HTERT RPE-1 (cell line): ENCODE results near the gene CLEC11A.

Experiments
- in situ Hi-C: fragments of 300-500 bp; cut with MboI; formaldehyde crosslinking; loops from 4 replicates; pipeline ENCODE4 v1.14.3; 2020; ENCODE audit warnings: low sequenced_read_pairs

Gene CLEC11A

DNA sequence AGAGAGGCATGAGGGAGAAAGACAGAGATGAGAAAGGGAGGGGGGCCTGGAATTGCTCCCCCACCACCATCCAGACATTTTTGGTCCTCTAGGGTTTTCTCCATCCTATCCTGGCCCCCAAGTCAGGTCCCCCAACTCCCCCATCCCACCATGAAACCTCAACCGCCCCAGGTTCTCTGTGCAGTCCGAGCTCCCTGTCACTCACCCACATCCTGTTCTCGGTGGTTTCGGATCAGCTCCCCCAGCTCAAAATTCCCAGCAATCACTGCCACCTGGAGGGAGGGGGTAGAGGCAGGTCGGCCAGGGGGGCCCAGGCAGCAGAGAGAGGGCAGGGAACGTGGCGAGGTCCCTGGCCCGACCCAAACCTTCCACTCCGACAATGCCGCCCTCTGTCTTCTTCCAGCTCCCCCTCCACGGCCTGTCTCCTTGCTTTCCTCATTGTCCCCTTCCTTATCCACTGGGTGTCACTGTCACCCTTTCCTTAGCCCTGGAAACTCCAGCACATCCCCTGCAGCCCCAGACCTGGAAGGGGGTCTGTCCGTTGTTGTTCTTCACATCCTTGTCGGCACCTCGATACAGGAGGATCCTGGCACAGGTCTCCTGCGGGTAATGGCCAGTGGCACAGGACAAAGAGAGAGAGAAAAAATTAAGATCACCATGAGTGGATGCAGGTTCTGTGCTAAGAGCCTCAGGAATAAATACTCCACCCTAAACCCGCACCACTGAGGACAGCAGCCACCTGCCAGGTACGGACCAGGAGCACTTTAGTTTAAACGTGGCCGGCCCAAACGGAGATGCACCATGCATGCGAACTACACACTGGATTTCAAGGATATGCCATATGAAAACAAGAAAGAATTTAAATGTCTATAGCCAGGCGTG, 19.0 kb upstream of the CLEC11A start:
- in situ Hi-C loops = no loop called here

DNA sequence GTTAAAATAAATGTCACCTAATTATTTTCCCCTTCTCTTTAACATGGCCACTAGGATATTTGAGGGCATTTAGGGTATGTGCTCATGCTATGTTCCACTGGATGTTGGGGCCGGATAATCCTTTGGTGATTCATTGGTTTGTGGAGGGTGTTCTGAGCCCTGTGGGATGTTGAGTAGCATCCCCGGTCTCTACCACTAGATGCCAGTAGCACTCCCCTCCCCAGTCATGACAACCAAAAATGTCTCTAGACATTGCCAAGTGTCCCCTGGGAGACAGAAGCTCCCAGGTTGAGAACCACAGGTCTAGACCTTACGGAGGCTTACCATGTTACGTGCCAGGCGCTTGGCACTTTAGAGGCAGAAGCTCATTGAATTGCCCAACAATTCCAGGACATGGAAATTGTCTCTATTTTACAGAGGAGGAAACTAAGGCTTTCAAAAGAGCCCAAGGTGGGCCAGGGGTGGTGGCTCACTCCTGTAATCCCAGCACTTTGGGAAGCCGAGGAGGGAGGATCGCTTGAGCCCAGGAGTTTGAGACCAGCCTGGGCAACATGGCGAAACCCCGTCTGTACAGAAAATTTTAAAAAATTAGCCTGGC, 17.6 kb upstream of the CLEC11A start:
- in situ Hi-C loops = no loop called here

DNA sequence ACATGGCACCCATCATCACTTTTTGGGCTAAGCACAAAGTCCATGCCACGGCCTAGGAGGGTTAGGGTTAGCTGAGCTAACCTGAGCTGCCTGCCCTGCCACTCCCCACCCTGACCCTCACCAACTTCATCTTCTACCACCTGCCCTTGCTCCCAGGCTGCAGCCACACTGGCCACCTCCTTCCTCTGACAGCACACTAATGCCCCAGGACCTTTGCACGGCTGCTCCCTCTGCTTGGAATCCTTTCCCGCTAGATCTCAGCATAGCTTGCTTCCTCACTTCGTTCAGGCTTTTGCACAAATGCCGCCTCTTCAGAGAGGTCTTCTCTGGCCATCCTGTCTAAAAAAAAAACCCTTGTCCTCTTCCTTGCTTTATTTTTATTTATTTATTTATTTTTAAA, 16.8 kb upstream of the CLEC11A start:
- in situ Hi-C loops = no loop called here

DNA sequence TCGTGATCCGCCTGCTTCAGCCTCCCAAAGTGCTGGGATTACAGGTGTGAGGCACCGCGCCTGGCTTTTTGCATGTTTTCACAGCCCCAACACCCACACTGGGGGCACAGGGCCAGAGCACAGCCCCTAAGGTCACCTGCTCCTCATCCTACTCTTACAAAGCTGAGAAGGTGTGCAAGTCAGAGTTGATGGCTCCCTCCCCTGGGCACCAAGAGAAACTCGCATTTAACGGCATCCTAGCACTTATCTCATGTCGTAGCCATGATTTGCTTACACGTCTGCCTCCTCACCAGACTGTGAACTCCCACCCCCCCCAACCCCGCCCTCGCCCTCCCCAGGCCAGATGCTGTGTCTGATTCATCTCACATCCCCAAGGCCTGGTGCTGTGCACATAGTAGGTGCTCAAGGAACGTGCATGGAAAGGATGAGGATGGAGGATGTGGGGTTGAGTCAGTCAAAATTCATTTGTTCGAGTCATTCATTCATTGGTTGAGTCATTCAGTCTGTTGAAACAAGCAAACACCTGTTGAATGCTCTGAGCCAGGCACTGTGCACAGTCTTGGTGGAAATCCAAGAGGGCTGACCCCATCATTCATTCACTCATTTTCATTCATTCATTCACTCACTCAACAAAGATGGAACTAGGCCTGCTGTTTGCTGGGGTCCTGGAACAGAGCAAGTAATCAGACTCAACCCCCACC, 14.8 kb upstream of the CLEC11A start:
- in situ Hi-C loops = no loop called here

DNA sequence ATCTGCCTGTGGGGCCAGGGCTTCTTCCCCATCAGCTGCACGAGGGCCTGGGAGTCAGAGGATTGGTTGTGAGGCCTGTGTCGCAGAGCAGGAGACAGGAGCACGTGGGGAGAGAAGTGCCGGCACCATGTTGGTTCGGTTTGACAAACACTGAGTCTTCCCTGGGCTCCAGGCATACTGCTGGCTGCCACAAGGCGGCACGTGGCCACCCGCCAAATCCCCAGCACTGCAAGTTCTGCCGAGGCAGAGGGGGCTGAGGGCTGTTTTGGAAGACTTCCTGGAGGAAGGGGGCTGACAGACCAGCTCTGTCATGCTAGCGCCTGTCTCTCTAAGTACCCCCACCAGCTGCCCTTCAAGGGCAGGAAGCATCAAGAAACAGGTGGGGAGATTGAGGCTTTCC, 13.1 kb upstream of the CLEC11A start:
- in situ Hi-C loops = no loop called here

DNA sequence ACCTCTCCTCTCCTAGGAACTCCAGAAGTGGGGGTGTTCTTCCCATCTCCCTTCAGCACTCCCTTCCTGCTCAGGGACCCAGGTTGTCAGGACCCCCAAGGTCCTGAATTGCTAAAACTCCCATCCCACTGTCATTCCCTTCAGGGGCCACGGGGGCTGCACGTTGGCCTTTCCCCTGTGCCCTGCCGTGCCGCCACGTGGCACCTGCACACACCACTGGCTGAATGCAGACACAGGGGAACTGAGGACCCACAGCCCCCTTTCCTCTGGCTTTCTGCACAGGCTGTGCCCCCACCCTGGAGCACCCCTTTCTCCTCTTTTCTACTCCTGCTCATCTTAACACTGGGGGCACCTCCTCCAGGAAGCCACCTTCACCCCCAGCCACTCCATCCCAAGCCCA, 12.6 kb upstream of the CLEC11A start:
- in situ Hi-C loops = no loop called here

DNA sequence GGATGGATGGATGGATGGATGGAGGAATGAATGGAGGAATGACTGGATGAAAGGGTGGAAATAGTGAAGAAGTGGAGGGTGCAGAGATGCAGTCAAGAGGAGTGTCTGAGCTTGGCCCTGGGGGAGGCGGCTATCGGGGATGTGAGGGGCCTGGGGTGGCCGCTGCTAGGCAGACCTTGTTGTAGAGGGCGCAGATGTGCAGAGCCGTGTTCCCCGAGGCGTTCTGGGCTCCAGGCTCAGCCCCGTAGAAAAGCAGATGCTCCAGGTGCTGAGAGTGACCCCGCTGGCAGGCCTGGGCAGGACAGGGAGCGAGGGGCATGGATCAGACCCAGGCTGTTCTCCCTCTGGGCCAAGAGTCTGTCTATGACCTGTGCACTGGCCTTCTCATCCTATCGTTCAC, 12.0 kb upstream of the CLEC11A start:
- in situ Hi-C loops = no loop called here

DNA sequence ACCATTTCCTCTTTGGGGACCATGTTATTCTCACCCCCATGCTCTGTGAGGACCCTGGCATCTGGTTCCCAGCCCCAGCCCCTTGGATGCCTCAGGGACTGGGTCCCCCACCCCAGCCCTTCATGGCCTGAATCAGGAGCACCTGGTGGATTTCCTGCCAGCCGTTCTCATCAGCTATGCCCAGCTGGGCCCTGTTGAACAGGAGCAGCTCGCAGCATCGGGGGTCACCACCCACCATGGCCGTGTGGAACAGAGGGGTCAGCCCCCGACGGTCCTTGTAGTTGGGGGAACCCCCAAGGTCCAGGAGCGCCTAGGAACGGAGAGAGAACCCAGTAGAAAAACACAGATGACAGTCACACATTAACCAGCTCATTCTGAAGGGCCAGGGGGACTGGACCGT, 11.4 kb upstream of the CLEC11A start:
- in situ Hi-C loops = no loop called here

DNA sequence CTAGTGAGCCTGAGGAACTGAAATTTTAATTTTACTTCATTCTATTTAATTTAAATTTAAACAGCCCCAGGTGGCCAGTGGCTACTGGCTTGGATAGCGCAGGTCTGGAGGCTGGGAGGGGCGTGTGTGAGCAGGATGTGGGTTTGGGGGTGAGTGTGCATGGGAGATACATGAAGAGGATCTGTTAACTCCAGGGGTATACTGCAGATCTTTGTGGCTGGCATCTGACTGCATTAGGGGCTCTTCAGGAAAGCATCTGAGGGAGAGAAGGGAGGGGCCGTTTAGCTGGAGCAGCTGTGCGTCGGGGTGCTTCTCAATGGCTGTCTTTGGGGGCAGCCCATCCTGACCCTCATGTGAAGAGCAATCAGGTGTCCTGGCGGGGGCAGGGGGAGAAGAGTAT, 10.3 kb upstream of the CLEC11A start:
- in situ Hi-C loops = no loop called here

DNA sequence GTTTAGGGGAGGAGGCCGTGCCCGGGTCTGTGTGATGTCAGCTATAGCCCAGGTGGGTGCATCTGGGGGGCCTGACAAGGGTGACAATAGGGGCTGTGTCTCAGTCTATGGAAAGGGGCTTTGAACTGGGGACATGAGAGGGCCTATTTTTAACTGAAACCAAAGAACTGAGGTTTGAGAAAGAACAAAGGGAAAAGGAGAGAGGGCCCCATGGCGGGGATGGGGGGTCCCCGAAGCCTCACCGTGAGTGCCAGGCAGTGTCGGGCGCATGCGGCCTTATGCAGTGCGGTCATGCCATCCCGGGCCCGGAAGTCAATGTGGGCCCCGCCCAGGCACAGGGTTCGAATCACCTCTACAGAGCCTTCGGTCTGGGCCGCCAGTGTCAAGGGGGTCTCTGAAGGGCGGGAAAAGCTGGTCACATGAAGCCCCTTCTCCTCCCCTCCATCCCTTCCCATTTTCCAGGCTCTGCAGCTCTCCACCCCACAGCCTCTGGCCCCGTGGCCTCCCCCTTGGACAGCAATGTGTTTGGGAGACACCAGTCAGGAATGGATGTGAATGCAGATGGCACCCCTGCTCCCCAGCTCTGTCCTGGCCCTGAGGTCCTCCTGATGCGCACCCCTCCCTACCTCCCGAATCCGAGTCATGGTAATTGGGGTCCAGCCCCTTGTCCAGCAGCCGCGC, 9.5 kb upstream of the CLEC11A start:
- in situ Hi-C loops = no loop called here

DNA sequence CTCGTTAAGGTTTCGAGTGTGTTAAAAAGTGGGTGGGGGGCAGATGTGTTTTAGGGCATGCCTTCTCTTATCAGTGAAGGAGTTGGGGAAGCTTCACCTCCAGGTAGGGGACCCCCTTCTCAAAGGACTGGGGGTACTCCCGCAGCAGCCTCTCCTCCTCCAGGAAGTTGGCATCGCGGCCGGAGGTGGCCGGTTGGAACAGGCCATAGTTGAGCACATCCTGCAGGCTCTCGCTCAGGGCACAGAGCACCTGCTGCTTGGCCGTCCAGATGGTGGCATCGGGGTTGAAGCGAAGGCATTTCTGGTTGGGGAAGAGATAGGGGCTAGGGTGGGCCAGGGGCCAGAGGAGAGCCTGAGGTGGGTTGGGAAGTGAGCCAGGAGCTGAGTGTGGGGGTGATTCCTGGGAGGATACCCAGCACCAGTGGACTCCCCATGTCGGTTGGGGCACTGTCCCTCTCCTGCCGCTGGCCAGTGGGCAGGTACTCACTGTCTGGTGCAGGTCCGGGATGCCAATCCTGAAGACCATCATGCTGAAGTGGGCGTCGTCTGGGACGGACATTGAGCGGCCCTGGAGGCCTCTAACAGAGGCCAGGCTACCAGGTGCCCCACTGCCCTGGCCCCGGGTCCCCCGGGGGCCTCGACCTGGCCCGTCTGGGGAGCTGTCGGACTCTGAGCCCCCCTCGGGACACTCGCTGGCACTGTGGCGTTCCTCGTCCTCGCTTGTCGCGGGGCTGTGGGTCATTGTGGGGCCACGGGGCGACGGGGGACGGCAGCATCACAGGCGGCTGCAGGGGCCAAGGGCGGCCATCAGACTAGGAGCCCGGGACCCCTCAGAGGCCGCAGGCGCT, 6.8 kb upstream of the CLEC11A start:
- in situ Hi-C loops = no loop called here

DNA sequence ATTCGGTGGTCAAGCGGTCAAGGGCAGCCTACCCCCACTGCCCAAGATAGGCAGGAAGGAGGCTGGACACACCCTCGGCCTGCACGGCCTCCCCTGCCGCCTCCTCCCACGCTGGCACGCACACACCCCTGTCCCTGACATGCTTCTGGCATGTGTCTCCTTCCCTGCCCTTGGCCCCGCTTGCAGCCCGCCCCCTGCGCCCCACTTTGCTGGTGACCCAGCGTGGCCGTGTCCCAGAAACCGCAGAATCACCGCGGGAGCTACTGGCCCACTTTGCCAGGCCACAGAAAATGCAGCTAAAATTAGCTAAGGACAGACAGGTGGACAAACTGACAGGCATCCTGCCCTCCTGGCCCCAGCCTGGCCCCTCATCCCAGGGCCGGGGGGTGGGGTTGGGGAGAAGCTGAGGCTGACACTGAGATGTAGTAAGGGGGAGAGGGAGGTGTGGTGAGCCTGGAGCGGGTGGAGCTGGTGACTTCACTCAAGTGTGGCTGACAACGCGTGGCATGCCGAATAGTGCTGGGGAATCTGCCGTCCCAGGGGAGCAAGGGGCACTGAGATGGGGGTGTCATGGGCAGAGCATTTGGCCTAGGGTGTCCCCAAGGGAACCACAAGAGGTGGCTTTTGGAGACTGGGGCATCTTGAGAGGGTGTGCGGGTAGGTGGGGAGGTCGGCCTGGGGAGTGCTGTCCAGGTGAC, 6.0 kb upstream of the CLEC11A start:
- in situ Hi-C loops = no loop called here

DNA sequence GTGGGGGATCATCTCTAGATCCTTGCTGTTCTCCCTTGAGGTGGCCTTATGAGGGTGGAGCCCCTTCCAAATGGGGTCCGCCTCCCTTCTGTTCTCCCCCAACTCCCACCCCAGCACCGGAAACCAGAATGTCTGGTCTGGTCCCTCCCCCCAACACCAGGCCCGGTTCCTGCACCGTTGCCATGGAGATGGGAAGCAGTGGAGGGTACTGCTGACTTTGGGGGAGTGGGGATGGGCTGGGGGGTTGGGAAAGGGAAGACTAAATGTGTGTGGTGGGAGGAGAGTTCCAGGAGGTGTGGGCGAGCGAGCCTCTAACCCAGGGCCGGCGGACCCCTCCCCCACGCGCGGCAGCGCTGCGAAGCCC, 5.3 kb upstream of the CLEC11A start:
- in situ Hi-C loops = no loop called here

DNA sequence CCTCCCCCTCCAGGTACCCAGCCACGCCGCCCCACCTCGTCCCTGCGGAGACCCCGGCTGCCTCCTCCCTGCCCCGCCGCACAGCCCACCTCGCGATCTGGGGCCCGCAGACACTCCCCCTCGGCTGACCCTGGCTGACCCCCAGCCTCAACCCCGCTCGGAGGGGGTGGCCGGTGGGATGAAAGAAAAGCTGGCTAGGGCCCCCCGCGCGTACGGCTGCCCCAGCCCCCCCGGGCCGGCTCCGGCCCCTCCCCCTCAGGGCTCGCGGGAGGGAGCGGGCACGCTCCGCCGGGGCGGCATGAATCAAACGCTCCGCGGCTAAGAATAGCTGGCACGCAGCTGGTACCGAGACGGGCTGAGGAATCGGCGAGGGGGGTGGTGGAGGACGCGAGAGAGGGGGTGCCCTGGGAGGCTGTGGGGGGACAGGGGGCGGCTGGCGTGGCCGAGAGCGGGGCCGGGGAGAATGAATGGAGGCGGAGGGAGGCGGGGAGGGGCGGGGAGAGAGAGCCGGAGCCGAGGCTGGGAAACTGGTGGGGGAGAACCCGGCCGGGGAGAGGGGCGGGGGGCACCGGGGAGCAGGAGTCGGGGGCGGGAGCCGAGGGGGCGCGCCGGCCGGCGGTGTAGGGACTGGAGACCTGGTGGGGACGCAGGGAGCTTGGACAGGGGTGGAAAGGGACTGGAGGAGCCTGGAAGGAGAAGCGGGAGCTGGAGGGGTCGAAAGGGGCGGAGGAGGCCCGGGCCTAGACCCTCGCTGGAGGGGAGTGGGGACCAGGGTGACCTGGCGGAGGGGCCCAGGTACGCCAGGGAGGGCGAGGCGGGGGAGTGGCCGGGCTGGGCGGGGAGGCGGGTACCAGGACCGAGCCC, 4.7 kb upstream of the CLEC11A start:
- in situ Hi-C loops = no loop called here

DNA sequence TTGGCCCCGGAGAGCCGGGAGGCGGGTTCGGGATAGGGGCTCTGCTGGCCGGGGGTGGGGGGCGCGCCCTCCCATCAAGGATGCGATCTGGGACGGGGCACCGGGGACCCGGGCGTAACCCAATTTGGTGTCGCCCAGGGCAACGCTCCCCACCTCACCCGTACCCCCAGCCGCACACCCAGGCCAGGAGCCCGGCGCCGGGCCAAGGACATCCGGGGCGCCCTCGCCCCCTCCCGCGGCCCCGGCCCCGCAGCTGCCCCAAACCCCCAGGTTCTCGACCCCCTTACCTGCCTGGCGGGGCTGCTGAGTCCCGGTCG, 4.1 kb upstream of the CLEC11A start:
- in situ Hi-C loops = no loop called here

DNA sequence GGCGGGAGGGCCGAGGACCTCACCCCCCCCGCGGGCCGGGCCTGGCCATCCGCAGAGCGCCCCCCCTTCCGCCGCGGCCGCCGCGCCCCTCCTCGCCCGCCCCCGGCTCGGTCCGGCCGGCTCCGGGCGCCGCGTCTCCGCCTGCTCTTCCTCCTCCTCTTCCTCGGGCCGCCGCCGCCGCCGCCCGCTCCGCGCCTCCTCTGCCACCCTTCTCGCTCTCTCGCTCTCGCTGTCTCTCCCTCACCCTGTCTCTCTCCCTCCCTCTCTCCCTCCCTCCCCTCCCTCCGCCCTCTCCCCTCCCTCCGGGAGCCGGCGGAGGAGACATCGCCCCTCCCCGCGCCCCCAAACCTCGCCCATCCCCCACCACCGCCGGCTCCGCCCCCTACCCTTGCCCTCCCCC, 3.6 kb upstream of the CLEC11A start, which contains the start of gene SHANK1:
TSS of gene SHANK1 (minus strand) at position 237 of the 400 bp plus-strand sequence. CDS start 2,883 bp downstream, outside the sequence.
- in situ Hi-C loops = no loop called here

DNA sequence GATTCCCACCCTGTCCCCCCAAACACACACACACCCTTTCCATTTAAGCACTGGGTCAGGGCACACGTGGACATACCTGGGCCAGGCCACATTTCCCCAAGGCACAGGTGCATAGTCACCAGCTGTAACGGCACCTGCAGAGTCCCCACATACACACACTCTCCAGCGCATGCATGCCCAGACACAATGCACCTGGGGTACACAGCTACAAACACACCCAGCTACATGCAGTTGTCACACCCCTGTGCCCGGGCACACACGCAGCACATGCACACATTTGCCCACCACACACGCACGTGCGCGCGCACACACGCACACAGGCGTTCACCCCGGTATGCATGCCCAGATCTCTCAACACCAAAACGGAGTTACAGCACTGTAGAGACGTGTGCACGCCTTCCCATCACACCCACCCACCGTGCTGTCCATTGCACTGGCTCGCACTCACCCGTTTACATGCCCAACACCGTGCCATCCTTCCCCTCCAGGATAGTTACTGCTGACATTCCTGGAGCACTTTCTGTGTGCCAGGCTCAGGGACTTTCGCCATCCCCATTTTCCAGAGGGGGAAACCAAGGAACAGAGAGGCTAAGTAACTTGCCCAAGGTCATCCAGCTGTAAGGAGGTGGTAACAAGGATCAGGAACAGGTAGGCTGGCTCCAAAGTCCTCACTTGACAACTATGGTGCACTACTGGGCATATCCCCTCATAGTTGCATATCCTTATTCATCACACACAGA, 2.8 kb upstream of the CLEC11A start:
- in situ Hi-C loops = no loop called here

DNA sequence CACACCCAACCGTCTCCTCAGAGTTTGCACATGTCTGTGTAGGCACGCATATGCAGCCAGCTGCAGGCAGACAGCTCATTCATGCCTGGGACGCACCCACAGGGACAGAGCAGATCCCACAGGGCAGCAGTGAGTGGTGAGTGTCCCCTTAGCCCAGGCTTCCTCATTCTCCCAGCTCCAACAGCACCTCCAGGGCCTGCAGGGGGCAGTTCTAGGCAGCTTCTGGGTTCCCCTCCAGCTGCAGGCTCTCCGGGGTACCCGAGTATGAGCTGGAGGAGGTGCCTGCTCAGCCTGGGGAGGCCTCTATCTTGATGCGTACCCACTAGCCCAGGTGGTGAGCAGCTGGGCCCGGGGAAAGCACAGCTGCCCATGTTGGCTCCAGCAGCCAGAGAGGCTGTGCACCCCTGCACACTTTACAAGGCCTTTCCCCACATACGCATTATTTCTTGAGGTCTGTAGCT, 2.2 kb upstream of the CLEC11A start:
- in situ Hi-C loops = no loop called here
